GM19372 (cell line): ENCODE results near the gene TBXA2R.

Source experiments
- ATAC-seq: cut with Tn5 transposase; IDR thresholded peaks from one replicate; pipeline ENCODE4 v1.9.1; 2021; ENCODE audit warnings: mild to moderate bottlenecking, low read depth, moderate library complexity; ENCODE audit not compliant: unreplicated experiment

TBXA2R gene

DNA sequence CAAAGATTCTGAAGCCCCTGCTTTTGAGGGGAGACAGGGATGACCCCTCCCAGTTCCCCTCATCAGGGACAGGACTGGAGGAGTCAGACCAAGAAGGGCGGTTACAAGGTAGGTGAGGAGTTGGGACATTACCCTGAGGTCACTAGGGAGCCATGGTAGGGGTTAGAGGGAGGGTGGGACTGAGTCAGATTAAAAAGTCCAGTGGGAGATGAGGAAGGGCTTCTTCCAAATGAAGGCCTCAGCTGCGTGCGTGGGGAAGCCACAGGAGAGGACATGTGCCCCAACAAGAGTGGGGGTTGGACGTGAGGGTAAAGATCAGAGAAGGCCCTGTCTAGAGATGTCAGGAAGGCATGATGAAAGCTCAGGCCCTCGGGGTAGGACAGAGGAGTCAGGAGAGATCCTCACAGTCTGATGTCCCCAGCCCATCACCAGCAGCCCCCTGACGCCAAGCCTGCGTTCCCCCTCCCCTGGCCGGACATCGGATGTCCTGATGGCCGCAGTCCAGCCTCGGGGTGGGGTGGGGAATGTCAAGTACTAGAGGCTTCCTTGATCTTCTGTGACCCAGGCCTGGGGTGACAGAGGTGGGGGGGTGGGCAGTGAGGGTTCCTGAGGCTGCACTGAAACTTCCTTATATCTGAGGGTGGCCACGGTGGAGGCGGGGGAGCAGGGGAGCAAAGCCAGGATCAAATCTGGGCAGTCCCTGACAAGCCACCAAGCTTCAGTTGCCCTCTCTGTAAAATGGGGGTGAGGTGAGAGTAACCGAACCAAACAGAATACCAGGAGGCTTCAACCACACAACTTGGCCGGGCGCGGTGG, 42.8 kb downstream of the TBXA2R start:
- no peak for ATAC-seq

DNA sequence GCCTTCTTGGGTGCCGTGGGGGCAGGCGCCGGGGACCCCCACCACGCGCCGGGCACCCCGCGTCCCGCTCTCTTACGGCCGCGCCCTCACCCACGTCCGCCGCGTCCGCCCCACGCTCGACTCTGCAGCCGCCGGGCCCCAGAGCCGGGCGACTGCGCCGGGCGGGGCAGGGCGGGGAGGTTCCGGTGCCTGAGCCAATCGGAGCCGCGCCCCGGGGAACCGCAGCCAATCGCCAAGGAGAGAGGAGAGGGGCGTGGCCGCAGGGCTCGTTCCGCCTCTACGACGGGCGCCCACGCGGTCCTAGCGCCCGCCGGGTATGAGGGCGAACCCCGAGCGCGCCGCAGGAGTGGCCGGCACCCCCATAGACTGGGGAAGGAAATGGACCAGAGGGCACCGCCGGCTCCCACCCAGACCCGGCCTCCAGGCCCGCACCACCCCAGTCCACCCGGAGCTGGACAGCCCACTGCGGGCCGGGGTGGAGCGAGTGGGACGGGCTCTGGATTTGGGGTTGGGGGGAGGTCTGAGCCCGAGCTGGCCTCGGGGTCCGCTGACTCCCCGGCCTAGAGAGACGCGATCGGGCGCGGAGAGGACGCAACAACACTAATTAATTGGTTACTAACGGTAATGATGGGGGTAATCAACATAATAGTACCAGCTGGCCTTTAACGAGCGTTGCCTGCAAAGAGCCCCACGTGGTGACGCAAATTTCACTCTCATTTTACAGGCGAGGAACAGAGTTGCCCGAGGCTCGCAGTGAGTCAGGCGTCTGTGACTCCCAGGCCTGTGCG, 49.0 kb downstream of the TBXA2R start, which contains the start of gene MFSD12:
TSS of gene MFSD12 (minus strand) at position 126 of the 788 bp plus-strand sequence. CDS start 183 bp downstream, outside the sequence.
- peak; percentile 89 for ATAC-seq

- peak; percentile 32 for ATAC-seq
Measured at GRCh38 chr19:3556978-3557460, 49.7 kb downstream of the TBXA2R start.

DNA sequence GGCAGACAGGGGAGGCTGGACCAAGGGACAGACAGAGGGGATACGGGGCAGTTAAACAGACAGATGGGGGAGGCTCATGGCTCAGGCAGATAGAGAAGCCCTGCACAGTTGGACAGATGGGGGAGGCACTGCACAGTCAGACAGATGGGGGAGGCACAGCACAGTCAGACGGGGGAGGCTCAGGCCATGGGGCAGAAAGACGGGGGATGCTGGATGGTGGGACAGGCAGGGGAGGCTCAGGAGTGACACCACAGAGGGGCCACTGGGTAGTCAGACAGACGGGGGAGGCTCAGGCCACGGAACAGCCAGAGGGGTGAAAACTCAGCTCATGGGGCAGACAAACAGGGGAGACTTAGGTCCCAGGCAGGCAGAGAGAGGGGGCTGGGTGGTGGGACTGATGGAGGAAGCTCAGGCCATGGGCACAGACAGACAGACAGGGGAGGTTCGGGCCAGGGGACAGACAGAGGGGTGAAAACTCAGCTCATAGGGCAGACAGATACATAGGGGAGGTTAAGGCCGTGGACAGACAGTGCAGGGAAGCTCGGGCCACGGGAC, 50.2 kb downstream of the TBXA2R start:
- ATAC-seq = no peak

GRCh38 chr19:3555653-3556422, 50.8 kb downstream of the TBXA2R start:
- no peak for ATAC-seq

DNA sequence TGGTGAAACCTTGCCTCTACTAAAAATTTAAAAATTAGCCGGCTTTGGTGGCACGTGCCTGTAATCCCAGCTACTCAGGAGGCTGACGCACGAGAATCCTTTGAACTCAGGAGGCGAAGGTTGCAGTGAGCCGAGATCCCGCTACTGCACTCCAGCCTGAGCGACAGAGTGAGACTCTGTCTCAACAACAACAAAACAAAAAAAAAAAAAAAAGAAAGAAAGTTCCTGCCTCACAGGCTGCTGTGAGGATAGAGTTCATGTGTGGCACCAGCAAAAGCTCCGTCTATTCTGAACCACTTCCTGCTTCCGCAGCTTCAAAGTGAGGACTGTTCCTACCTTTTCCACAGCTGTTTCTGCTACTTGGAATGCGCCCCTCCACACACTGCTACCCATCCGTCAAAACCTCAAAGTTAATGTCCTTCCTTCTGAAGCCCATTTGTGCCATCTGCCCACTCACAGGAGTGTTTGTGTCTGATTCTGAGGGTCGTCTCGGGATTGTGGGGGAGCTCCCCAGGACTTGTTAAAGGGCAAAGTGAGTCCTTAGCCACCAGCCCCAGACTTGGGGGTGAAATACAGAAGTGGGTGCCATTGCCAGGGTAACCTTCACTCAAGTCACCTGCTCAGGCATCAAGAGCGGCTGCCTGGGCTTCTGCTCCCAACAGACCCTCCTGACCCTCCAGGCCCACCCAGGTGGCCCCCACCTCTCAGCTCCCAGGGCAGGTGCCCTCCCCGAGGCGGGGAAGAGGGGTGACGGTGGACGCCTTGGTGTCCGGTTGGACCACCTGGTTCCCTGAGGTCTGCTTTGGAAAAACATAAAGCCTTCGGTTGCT, 52.2 kb downstream of the TBXA2R start:
- ATAC-seq = no peak

DNA sequence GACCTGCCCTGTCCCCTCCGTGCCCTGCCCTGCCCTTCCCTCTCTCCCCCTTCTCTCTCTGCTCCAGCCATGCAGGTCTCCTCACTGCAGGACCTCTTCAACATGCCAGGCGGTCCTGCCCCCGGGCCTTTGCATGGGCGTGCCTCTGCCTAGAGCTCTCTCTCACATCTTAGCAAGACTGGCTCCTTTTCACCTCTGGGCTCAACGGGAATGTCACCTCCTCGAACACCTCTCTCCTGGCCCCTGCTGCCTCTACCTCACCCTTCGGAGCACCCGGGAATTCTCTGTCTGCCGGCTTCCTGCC, 54.9 kb downstream of the TBXA2R start:
- ATAC-seq = no peak

GRCh38 chr19:3550947-3551791, 55.5 kb downstream of the TBXA2R start:
- no peak for ATAC-seq

DNA sequence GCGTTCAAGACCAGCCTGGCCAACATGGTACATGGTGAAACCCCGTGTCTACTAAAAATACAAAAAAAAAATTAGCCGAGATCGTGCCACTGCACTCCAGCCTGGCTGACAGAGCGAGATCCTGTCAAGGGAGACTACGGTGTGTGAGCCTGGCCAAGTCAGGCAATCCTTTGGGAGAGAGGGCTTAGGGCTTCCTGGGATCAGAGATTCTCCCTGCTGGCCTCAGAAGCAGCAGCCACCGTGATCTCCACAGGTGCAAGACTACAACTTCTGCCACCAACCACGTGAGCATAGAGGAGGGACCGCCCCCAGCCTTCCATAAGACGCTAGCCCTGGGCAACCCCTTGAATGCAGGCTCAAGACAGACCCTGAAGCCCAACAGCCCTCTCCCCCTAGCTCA, 56.9 kb downstream of the TBXA2R start:
- no peak for ATAC-seq

- ATAC-seq = no peak
Measured at GRCh38 chr19:3548606-3549005, 58.1 kb downstream of the TBXA2R start.

GRCh38 chr19:3547767-3548282, 58.9 kb downstream of the TBXA2R start:
- ATAC-seq = no peak

- ATAC-seq = no peak
Measured at GRCh38 chr19:3547301-3547731, 59.4 kb downstream of the TBXA2R start.

DNA sequence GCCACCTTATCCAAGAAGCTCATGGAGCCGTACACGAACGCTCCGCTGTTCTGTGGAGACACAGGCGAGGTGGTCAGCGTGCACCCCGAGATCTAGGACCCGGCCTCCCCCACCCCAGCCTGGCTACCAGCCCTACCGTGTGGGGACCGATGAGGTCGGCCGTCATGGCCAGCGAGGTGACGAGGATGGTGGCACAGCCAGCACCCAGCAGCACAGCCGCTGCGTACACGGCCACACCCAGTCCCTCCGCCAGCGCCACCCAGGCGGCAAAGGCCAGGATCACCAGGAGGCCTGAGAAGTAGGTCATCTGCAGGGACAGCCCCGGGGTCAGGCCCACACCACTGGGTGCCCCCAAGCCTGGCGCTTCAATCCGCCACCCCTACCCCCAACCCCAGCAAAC, 60.6 kb downstream of the TBXA2R start:
- ATAC-seq = no peak

GRCh38 chr19:3545669-3546034, 61.0 kb downstream of the TBXA2R start:
- ATAC-seq = no peak

- ATAC-seq = no peak
Measured at GRCh38 chr19:3544742-3545668, 61.7 kb downstream of the TBXA2R start.
